Occipital lobe (tissue), 2 donors: Measurements from ENCODE around the gene PNKP. TPM values are rescaled to one million over a fixed set of nuclear protein-coding genes. Genes with fewer than 3 reads are reported as not detected.

Source experiments
- DNase-seq: peaks from one replicate; lab custom pipeline; 2025; lab: John Stamatoyannopoulos, UW
- total RNA-seq: library from RNA; depleted of rRNA; stranded (reverse); fragments of >200 nt; gene quantifications from one replicate; pipeline ENCODE4 v1.2.3, GENCODE V29; 2014

PNKP gene
- total RNA-seq, 1 donor from 2014 or later: 24.0 TPM

GRCh38 chr19:49847731-49848696 is 19.4 kb downstream of the PNKP start:
- no peak for DNase-seq

GRCh38 chr19:49846408-49846807 is 21.0 kb downstream of the PNKP start:
- DNase-seq: no peak

- DNase-seq: no peak
These were observed 22.0 kb downstream of the PNKP start for GRCh38 chr19:49845414-49845813.

GRCh38 chr19:49844138-49845095 is 23.0 kb downstream of the PNKP start:
- DNase-seq: no peak

- no peak for DNase-seq
These were observed 24.1 kb downstream of the PNKP start for GRCh38 chr19:49843265-49843664.

- DNase-seq: no peak
These were observed 26.6 kb downstream of the PNKP start for GRCh38 chr19:49840736-49841249.

- DNase-seq: no peak
These were observed 27.1 kb downstream of the PNKP start for GRCh38 chr19:49840321-49840720.

- DNase-seq: no peak
These were observed 27.7 kb downstream of the PNKP start for GRCh38 chr19:49839713-49840112.

GRCh38 chr19:49838885-49839588 is 28.3 kb downstream of the PNKP start:
- DNase-seq: no peak

GRCh38 chr19:49837425-49837824 is 30.0 kb downstream of the PNKP start:
- no peak for DNase-seq

- no peak for DNase-seq
These were observed 30.4 kb downstream of the PNKP start for GRCh38 chr19:49837009-49837310.

- no peak for DNase-seq
These were observed 31.0 kb downstream of the PNKP start for GRCh38 chr19:49836176-49837008.

GRCh38 chr19:49835562-49835961 is 31.8 kb downstream of the PNKP start:
- no peak for DNase-seq

GRCh38 chr19:49833599-49833998 is 33.8 kb downstream of the PNKP start:
- DNase-seq: no peak

- DNase-seq: no peak
These were observed 34.8 kb downstream of the PNKP start for GRCh38 chr19:49832556-49832955.

- DNase-seq: no peak
These were observed 35.8 kb downstream of the PNKP start for GRCh38 chr19:49831592-49831991.

GRCh38 chr19:49830766-49831165 is 36.6 kb downstream of the PNKP start:
- no peak for DNase-seq

GRCh38 chr19:49829721-49830120 is 37.7 kb downstream of the PNKP start:
- DNase-seq: no peak

- DNase-seq: no peak
These were observed 38.2 kb downstream of the PNKP start for GRCh38 chr19:49829200-49829599.

- no peak for DNase-seq
These were observed 40.3 kb downstream of the PNKP start for GRCh38 chr19:49827034-49827433.

- DNase-seq: no peak
These were observed 42.7 kb downstream of the PNKP start for GRCh38 chr19:49824662-49825061.
